NT2/D1 (cell line): ENCODE measurements around the gene BACH1.

ENCODE experiments used
- DNase-seq: peaks from one replicate; pipeline ENCODE4 v3.0.0-alpha.2; 2011; ENCODE audit warnings: low read depth, low spot score
- H3K27me3 ChIP-seq: 2 replicates; pipeline ENCODE4 v1.6.0; 2011; ENCODE audit warnings: mild to moderate bottlenecking; ENCODE audit not compliant: insufficient read length, insufficient read depth
- H3K36me3 ChIP-seq: 2 replicates; pipeline ENCODE4 v1.6.1; 2011; ENCODE audit warnings: mild to moderate bottlenecking, low read length, mixed read lengths; ENCODE audit not compliant: insufficient read depth, insufficient read length
- H3K4me1 ChIP-seq: 2 replicates; pipeline ENCODE4 v1.5.1; 2011; ENCODE audit not compliant: insufficient read depth, insufficient read length
- H3K4me3 ChIP-seq: 2 replicates; pipeline ENCODE4 v1.5.1; 2011; ENCODE audit warnings: low read depth; ENCODE audit not compliant: insufficient read length
- H3K9ac ChIP-seq: 2 replicates; pipeline ENCODE4 v1.6.0; 2011; ENCODE audit warnings: low read depth; ENCODE audit not compliant: insufficient read length
- H3K9me3 ChIP-seq: 2 replicates; pipeline ENCODE4 v1.5.1; 2011; ENCODE audit warnings: mild to moderate bottlenecking, low read length; ENCODE audit not compliant: insufficient read depth
- SUZ12 ChIP-seq: IDR thresholded peaks from 2 replicates; pipeline ENCODE4 v1.6.1; 2011; ENCODE audit not compliant: insufficient read length, insufficient read depth; ENCODE audit errors: extremely low read depth
- YY1 ChIP-seq: IDR thresholded peaks from 2 replicates; pipeline ENCODE4 v1.6.1; 2011; ENCODE audit not compliant: insufficient read length, insufficient read depth
- ZNF274 ChIP-seq: IDR thresholded peaks from 2 replicates; pipeline ENCODE4 v1.6.1; 2011; ENCODE audit warnings: mild to moderate bottlenecking, low read depth, low read length

Gene BACH1

GRCh38 chr21:29326914-29327554 lies 28.3 kb downstream of the BACH1 start:
- no peaks in the 10 kb centered on the region for H3K27me3 ChIP-seq
- no peak for TF ChIP-seq SUZ12
- TF ChIP-seq ZNF274, result no peak
- no peak for TF ChIP-seq YY1
- H3K36me3 ChIP-seq, result peaks cover 64% of the 10 kb centered on the region
- H3K9me3 ChIP-seq, result no peaks in the 10 kb centered on the region
- DNase-seq, result no peak
- H3K4me1 ChIP-seq, result no peaks in the 10 kb centered on the region
- H3K4me3 ChIP-seq, result no peak overlapping the region
- no peak overlapping the region for H3K9ac ChIP-seq

GRCh38 chr21:29329406-29329805 lies 30.7 kb downstream of the BACH1 start:
- H3K9ac ChIP-seq, result no peak overlapping the region
- H3K27me3 ChIP-seq, result no peaks in the 10 kb centered on the region
- H3K9me3 ChIP-seq, result no peaks in the 10 kb centered on the region
- H3K4me3 ChIP-seq, result no peak overlapping the region
- DNase-seq, result no peak
- no peaks in the 10 kb centered on the region for H3K4me1 ChIP-seq
- peaks cover 67% of the 10 kb centered on the region for H3K36me3 ChIP-seq
- TF ChIP-seq YY1, result no peak
- TF ChIP-seq SUZ12, result no peak
- no peak for TF ChIP-seq ZNF274

- no peak overlapping the region for H3K4me3 ChIP-seq
- no peaks in the 10 kb centered on the region for H3K9me3 ChIP-seq
- TF ChIP-seq YY1 (no peak), ZNF274 (no peak), SUZ12 (no peak)
- H3K27me3 ChIP-seq, result no peaks in the 10 kb centered on the region
- peaks cover 75% of the 10 kb centered on the region for H3K36me3 ChIP-seq
- no peak overlapping the region for H3K9ac ChIP-seq
- no peaks in the 10 kb centered on the region for H3K4me1 ChIP-seq
- DNase-seq, result no peak
Measured at GRCh38 chr21:29330797-29331196, 32.1 kb downstream of the BACH1 start.

GRCh38 chr21:29332461-29333362 lies 34.0 kb downstream of the BACH1 start:
- no peak for TF ChIP-seq YY1
- Histone ChIP-seq H3K27me3 (no peaks in the 10 kb centered on the region), H3K36me3 (peaks cover 59% of the 10 kb centered on the region), H3K9ac (no peak overlapping the region), H3K4me1 (no peaks in the 10 kb centered on the region), H3K9me3 (no peaks in the 10 kb centered on the region), H3K4me3 (no peak overlapping the region)
- DNase-seq, result no peak

- Histone ChIP-seq H3K9ac (no peak overlapping the region), H3K9me3 (no peaks in the 10 kb centered on the region), H3K27me3 (no peaks in the 10 kb centered on the region), H3K4me1 (no peaks in the 10 kb centered on the region), H3K36me3 (peaks cover 54% of the 10 kb centered on the region), H3K4me3 (no peak overlapping the region)
- TF ChIP-seq ZNF274 (no peak), SUZ12 (no peak), YY1 (no peak)
- DNase-seq, result no peak
Measured at GRCh38 chr21:29333406-29333805, 34.7 kb downstream of the BACH1 start.

- no peak overlapping the region for H3K9ac ChIP-seq
- H3K9me3 ChIP-seq, result no peaks in the 10 kb centered on the region
- no peaks in the 10 kb centered on the region for H3K27me3 ChIP-seq
- H3K4me1 ChIP-seq, result no peaks in the 10 kb centered on the region
- no peak overlapping the region for H3K4me3 ChIP-seq
- H3K36me3 ChIP-seq, result peaks cover 43% of the 10 kb centered on the region
- DNase-seq, result no peak
- TF ChIP-seq YY1, result no peak
- TF ChIP-seq SUZ12, result no peak
- no peak for TF ChIP-seq ZNF274
Measured at GRCh38 chr21:29334717-29335428, 36.2 kb downstream of the BACH1 start.

GRCh38 chr21:29335720-29336119 lies 37.0 kb downstream of the BACH1 start:
- H3K9ac ChIP-seq, result no peak overlapping the region
- no peak overlapping the region for H3K4me3 ChIP-seq
- H3K4me1 ChIP-seq, result no peaks in the 10 kb centered on the region
- no peak for DNase-seq
- H3K27me3 ChIP-seq, result no peaks in the 10 kb centered on the region
- peaks cover 38% of the 10 kb centered on the region for H3K36me3 ChIP-seq
- H3K9me3 ChIP-seq, result no peaks in the 10 kb centered on the region
- no peak for TF ChIP-seq ZNF274
- no peak for TF ChIP-seq YY1
